K562 (cell line): ENCODE measurements around the gene NR5A1. TPM values are rescaled to one million over a fixed set of nuclear protein-coding genes. Genes with fewer than 3 reads are reported as not detected.

ENCODE experiments used
- ATAC-seq: fragments of 200-7000 bp; cut with Tn5 transposase; 3 replicates; pipeline ENCODE4 v1.9.1; 2020; ENCODE audit warnings: moderate library complexity
- BruUV-seq: library from RNA; stranded (reverse); fragments of 400-500 nt; replicated peaks from 2 replicates; lab custom pipeline; 2021; lab: Mats Ljungman, UMichigan
- CTCF ChIA-PET: fragments of 300-600 bp; formaldehyde crosslinking; extraction: SDS; loops from one replicate; lab custom pipeline; 2021; ENCODE audit warnings: low intra/inter-chr PET ratio; lab: Yijun Ruan, JAX
- POLR2A ChIA-PET: fragments of 300-600, 350-650 bp; sonication (Branson Sonifier 250); formaldehyde crosslinking; extraction: SDS; loops from one replicate; lab custom pipeline; 2021; ENCODE audit warnings: antibody characterized with exemption, inconsistent platforms; lab: Yijun Ruan, JAX
- DNase-seq, 4 experiments: peaks; one replicate each; pipeline versions ENCODE4 v3.0.0 to v3.0.0-alpha.2; 2011 to 2018; ENCODE audit warnings: low spot score in 3 of 4, mixed read lengths in 3 of 4; ENCODE audit errors: extremely low read depth in 1 of 4
- FAIRE-seq: peaks from 2 replicates; lab custom pipeline; 2011; peaks lifted over from hg19 to GRCh38; lab: Jason Lieb, UNC
- H2AFZ ChIP-seq: 2 replicates; pipeline ENCODE4 v1.6.0; 2011; ENCODE audit warnings: low read depth, low read length, control low read depth, inconsistent platforms
- H3K27ac ChIP-seq: fragments of 200-600 bp; 3 replicates; pipeline ENCODE4 v1.8.0; 2011; ENCODE audit warnings: low read depth, mild to moderate bottlenecking, control low read depth, inconsistent platforms, low read length, moderate library complexity, mixed read lengths; ENCODE audit errors: extremely low read depth
- H3K27me3 ChIP-seq, 2 experiments: fragments of 300-600 bp in 1 of 2; 2 replicates in 1 of 2; 3 replicates in 1 of 2; pipeline versions ENCODE4 v1.6.0 to v1.8.0; 2011; ENCODE audit warnings: inconsistent platforms in 2 of 2, low read length in 2 of 2, mild to moderate bottlenecking in 1 of 2, mixed read lengths in 1 of 2, moderate library complexity in 1 of 2; ENCODE audit not compliant: control insufficient read depth in 2 of 2, insufficient read depth in 2 of 2
- H3K36me3 ChIP-seq: fragments of 300-600 bp; 3 replicates; pipeline ENCODE4 v1.8.0; 2011; ENCODE audit warnings: mild to moderate bottlenecking, low read length, inconsistent platforms; ENCODE audit not compliant: control insufficient read depth, insufficient read depth
- H3K4me1 ChIP-seq, 2 experiments: fragments of 200-600 bp in 1 of 2; replicated peaks in 1 of 2; 2 replicates in 1 of 2; 3 replicates in 1 of 2; pipeline versions ENCODE4 v1.5.1 to v1.8.0; 2011; ENCODE audit warnings: inconsistent platforms in 2 of 2, low read length in 2 of 2, mild to moderate bottlenecking in 1 of 2, mixed read lengths in 1 of 2, moderate library complexity in 1 of 2; ENCODE audit not compliant: control insufficient read depth in 2 of 2, insufficient read depth in 2 of 2
- H3K4me2 ChIP-seq: 2 replicates; pipeline ENCODE4 v1.6.1; 2011; ENCODE audit warnings: low read length, control low read depth, inconsistent platforms, mixed read lengths; ENCODE audit not compliant: insufficient read depth
- H3K4me3 ChIP-seq: fragments of 200-600 bp; sonication (generic), shearing (Covaris generic); 2 replicates; pipeline ENCODE4 v1.5.1; 2016; ENCODE audit warnings: control low read depth, inconsistent platforms
- H3K79me2 ChIP-seq: fragments of 200-600 bp; 3 replicates; pipeline ENCODE4 v1.8.0; 2011; ENCODE audit warnings: low read length, inconsistent platforms; ENCODE audit not compliant: control insufficient read depth, insufficient read depth
- H3K9ac ChIP-seq, 2 experiments: 2 replicates each; pipeline versions ENCODE4 v1.6.0 to v1.6.1; 2011; ENCODE audit warnings: low read depth in 2 of 2, low read length in 2 of 2, control low read depth in 1 of 2, inconsistent platforms in 1 of 2, mild to moderate bottlenecking in 1 of 2, mixed read lengths in 1 of 2; ENCODE audit not compliant: insufficient read depth in 1 of 2
- H3K9me1 ChIP-seq: one replicate; pipeline ENCODE4 v1.6.0; 2011; ENCODE audit warnings: inconsistent platforms, mild to moderate bottlenecking, low read length, moderate library complexity; ENCODE audit not compliant: control insufficient read depth, insufficient read depth
- H3K9me3 ChIP-seq: replicated peaks from 2 replicates; pipeline ENCODE4 v1.5.1; 2011; ENCODE audit warnings: low read depth, low read length, inconsistent platforms; ENCODE audit not compliant: control insufficient read depth, insufficient read depth
- H4K20me1 ChIP-seq: replicated peaks from 2 replicates; pipeline ENCODE4 v1.6.1; 2011; ENCODE audit warnings: low read length, inconsistent platforms, mixed read lengths; ENCODE audit not compliant: control insufficient read depth, insufficient read depth
- ARID2 ChIP-seq: fragments of 450-650 bp; IDR thresholded peaks from 2 replicates; pipeline ENCODE4 v1.6.1; 2017; ENCODE audit warnings: antibody characterized with exemption, mild to moderate bottlenecking
- CBX8 ChIP-seq: fragments of 200-600 bp; sonication (generic); IDR thresholded peaks from 2 replicates; pipeline ENCODE4 v1.6.1; 2012; ENCODE audit warnings: borderline replicate concordance, mixed run types, low read depth, mild to moderate bottlenecking, moderate library complexity, mixed read lengths, low read length, control low read depth, inconsistent platforms; ENCODE audit not compliant: poor library complexity, severe bottlenecking; ENCODE audit errors: extremely low read depth
- DDX20 ChIP-seq: fragments of 450-650 bp; IDR thresholded peaks from 2 replicates; pipeline ENCODE4 v1.6.1; 2016; ENCODE audit warnings: missing genetic modification characterization, low read depth, mild to moderate bottlenecking, missing compliant biosample characterization, moderate library complexity
- DPF2 ChIP-seq: fragments of 450-650 bp; IDR thresholded peaks from 2 replicates; pipeline ENCODE4 v1.6.1; 2016
- JUNB ChIP-seq: fragments of 450-650 bp; formaldehyde crosslinking; conservative IDR thresholded peaks from 2 replicates; pipeline ENCODE4 v1.4.0; 2020; ENCODE audit warnings: mild to moderate bottlenecking
- MEF2A ChIP-seq: IDR thresholded peaks from 2 replicates; pipeline ENCODE4 v1.6.1; 2011; ENCODE audit warnings: low read depth, mild to moderate bottlenecking, low read length, moderate library complexity; ENCODE audit not compliant: control insufficient read depth
- MYC ChIP-seq, 2 experiments: fragments of 250-450 bp in 1 of 2; sonication (Bioruptor Pico) in 1 of 2; IDR thresholded peaks; 2 replicates each; pipeline versions ENCODE4 v1.5.1 to v1.6.1; 2012 to 2021; ENCODE audit warnings: low read depth in 2 of 2, borderline replicate concordance in 1 of 2, improper control_type of control experiment in 1 of 2, low read length in 1 of 2, mild to moderate bottlenecking in 1 of 2, moderate library complexity in 1 of 2
- NCOA2 ChIP-seq, 2 experiments: fragments of 450-650 bp; IDR thresholded peaks; 2 replicates each; pipeline ENCODE4 v1.6.1; 2018; ENCODE audit warnings: mild to moderate bottlenecking in 2 of 2, moderate library complexity in 1 of 2; ENCODE audit not compliant: partially characterized antibody in 2 of 2
- NR1H2 ChIP-seq: sonication (generic); formaldehyde crosslinking; IDR thresholded peaks from 2 replicates; pipeline ENCODE4 v1.4.0; 2020; ENCODE audit warnings: mild to moderate bottlenecking, missing genetic modification reagents
- POLR2AphosphoS2 ChIP-seq: IDR thresholded peaks from 2 replicates; pipeline ENCODE4 v1.6.1; 2012; ENCODE audit warnings: low read length, improper control_type of control experiment
- SMAD2 ChIP-seq: fragments of 150-350 bp; IDR thresholded peaks from 2 replicates; pipeline ENCODE4 v1.6.1; 2014; ENCODE audit warnings: low read depth, mild to moderate bottlenecking, low read length
- STAG1 ChIP-seq: sonication (generic); formaldehyde crosslinking; IDR thresholded peaks from 2 replicates; pipeline ENCODE4 v1.5.0; 2020; ENCODE audit warnings: missing genetic modification reagents, borderline replicate concordance
- ZNF175 ChIP-seq: fragments of 200-800 bp; sonication (Bioruptor generic); IDR thresholded peaks from 2 replicates; pipeline ENCODE4 v1.6.1; 2016; ENCODE audit warnings: low read depth, mild to moderate bottlenecking, missing genetic modification characterization, missing compliant biosample characterization
- ZNF445 ChIP-seq: fragments of 250-450 bp; sonication (Bioruptor Pico); IDR thresholded peaks from 2 replicates; pipeline ENCODE4 v1.4.0; 2020; ENCODE audit warnings: low read depth, mild to moderate bottlenecking, moderate library complexity
- WGBS: fragments of 100-300 bp; shearing (Covaris generic); methylation state at CpG from one replicate; pipeline ENCODE4 v1.1.6; 2016; ENCODE audit warnings: low coverage, mixed read lengths; ENCODE audit not compliant: insufficient coverage; ENCODE audit errors: missing lambda C conversion rate; 5-methylcytosine and 5-hydroxymethylcytosine counted together
- in situ Hi-C: fragments of 300-500 bp; cut with MboI; formaldehyde crosslinking; loops from 4 replicates; pipeline ENCODE4 v1.15.0; 2018; ENCODE audit warnings: inconsistent platforms, mixed read lengths
- intact Hi-C: fragments of 100-400 bp; cut with micrococcal nuclease; formaldehyde crosslinking; loops from 2 replicates; pipeline ENCODE4 v1.14.2; 2022
- polyA plus RNA-seq, 8 experiments: library from polyadenylated mRNA; depleted of rRNA in 4 of 8; stranded (reverse) in 5 of 8; unstranded in 3 of 8; fragments of >200 nt; fragmentation: Nextera tagmentation in 2 of 8; fragmentation: Illumina TruSeq in 1 of 8; extraction: Ambion mirVana in 2 of 8; extraction: Trizol in 1 of 8; gene quantifications; 2 replicates each; pipeline versions ENCODE4 v1.2.1 to v1.2.3, GENCODE V29; 2011 to 2014; ENCODE audit warnings: inconsistent platforms in 1 of 8, missing spikeins in 1 of 8
- total RNA-seq, 7 experiments: library from RNA; depleted of rRNA in 6 of 7; stranded (reverse); fragments of >200 nt in 6 of 7; fragmentation: Illumina TruSeq in 2 of 7; extraction: Trizol in 2 of 7; gene quantifications; 2 replicates each; pipeline versions ENCODE4 v1.2.1 to v1.2.3, GENCODE V29; 2011 to 2021; ENCODE audit warnings: low replicate concordance in 1 of 7
- TF ChIP-seq, protein P1 (sequence below): sonication (generic); formaldehyde crosslinking; IDR thresholded peaks from 2 replicates; pipeline ENCODE4 v1.8.1; 2022; ENCODE audit warnings: missing genetic modification reagents
- TF ChIP-seq, protein P2 (sequence below): sonication (generic); formaldehyde crosslinking; IDR thresholded peaks from 2 replicates; pipeline ENCODE4 v1.8.0; 2022; ENCODE audit warnings: mild to moderate bottlenecking, missing genetic modification reagents
- TF ChIP-seq, protein P3 (sequence below): fragments of 450-650 bp; formaldehyde crosslinking; conservative IDR thresholded peaks from 2 replicates; pipeline ENCODE4 v1.4.0; 2022; ENCODE audit warnings: mild to moderate bottlenecking, missing genetic modification characterization

The NR5A1 gene
- total and polyA plus RNA-seq, 9 of the 15 experiments (the other 6 are each of a cell fraction or from before 2014, with no cell fraction given): 0.11 to 0.32 (median 0.20) TPM; not detected in 6

DNA sequence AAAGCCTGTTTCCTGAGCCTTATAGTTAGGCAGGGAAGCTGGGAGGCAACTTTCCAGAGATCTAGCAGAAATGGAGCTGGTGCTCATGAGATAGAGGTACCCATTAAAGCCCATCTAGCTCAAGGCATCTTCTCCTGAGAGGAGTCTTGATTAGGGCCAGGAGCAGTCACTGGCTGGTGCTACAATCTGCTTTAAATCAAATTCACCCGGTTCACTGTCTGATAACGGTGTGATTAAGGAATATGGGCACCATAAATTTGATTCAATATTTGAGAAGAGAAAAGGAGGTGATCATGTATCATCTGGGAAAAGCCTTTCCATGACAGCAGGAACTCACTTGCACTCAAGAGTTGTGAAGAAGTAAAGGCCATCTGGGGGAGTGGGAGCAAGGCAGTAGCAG lies 23.9 kb upstream of the NR5A1 start:
- no peak overlapping the region for H3K9ac ChIP-seq
- H3K36me3 ChIP-seq: peaks cover 75% of the 10 kb centered on the region
- no peaks in the 10 kb centered on the region; the same call in none of the 2 replicates for H4K20me1 ChIP-seq
- no peak overlapping the region for H2AFZ ChIP-seq
- DNase-seq: no peak
- CTCF ChIA-PET: no interaction called here
- no peaks in the 10 kb centered on the region; a peak in 1 of 5 replicates for H3K4me1 ChIP-seq
- no peak overlapping the region for H3K4me3 ChIP-seq
- in situ Hi-C loops: no loop called here
- no peak overlapping the region for H3K27ac ChIP-seq
- POLR2A ChIA-PET: no interaction called here
- ATAC-seq: no peak
- no peaks in the 10 kb centered on the region for H3K27me3 ChIP-seq
- WGBS: 89% methylated on average over 2 of the region's 2 CpGs
- BruUV-seq: no TSS peak
- no peaks in the 10 kb centered on the region for H3K9me1 ChIP-seq
- FAIRE-seq: no peak
- H3K9me3 ChIP-seq: no peaks in the 10 kb centered on the region
- no peaks in the 10 kb centered on the region for H3K79me2 ChIP-seq
- intact Hi-C loops: no loop called here
- H3K4me2 ChIP-seq: no peak overlapping the region
- TF ChIP-seq ARID2 (no peak), POLR2AphosphoS2 (no peak), NCOA2 (IDR thresholded peaks at IDR 0.05; ENCODE audit: partially characterized antibody in 2 of 2) (no peak), NR1H2 (CRISPR knock-in tag) (no peak), ZNF445 (no peak), DPF2 (no peak), DDX20 (tag) (no peak), SMAD2 (no peak), MYC (IDR thresholded peaks at IDR 0.05; ENCODE audit: low read depth, low read length) (no peak), MYC (CRISPR knock-in tag; IDR thresholded peaks at IDR 0.05; ENCODE audit: borderline replicate concordance, low read depth) (no peak), MEF2A (no peak), JUNB (CRISPR knock-in tag) (no peak), STAG1 (CRISPR knock-in tag) (no peak), ZNF175 (CRISPR knock-in tag) (no peak), CBX8 (no peak)
- TF ChIP-seq, protein P1, sequence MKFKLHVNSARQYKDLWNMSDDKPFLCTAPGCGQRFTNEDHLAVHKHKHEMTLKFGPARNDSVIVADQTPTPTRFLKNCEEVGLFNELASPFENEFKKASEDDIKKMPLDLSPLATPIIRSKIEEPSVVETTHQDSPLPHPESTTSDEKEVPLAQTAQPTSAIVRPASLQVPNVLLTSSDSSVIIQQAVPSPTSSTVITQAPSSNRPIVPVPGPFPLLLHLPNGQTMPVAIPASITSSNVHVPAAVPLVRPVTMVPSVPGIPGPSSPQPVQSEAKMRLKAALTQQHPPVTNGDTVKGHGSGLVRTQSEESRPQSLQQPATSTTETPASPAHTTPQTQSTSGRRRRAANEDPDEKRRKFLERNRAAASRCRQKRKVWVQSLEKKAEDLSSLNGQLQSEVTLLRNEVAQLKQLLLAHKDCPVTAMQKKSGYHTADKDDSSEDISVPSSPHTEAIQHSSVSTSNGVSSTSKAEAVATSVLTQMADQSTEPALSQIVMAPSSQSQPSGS: no peak
- TF ChIP-seq, protein P2, sequence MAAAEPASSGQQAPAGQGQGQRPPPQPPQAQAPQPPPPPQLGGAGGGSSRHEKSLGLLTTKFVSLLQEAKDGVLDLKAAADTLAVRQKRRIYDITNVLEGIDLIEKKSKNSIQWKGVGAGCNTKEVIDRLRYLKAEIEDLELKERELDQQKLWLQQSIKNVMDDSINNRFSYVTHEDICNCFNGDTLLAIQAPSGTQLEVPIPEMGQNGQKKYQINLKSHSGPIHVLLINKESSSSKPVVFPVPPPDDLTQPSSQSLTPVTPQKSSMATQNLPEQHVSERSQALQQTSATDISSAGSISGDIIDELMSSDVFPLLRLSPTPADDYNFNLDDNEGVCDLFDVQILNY (CRISPR knock-in tag): no peak
- TF ChIP-seq, protein P3, sequence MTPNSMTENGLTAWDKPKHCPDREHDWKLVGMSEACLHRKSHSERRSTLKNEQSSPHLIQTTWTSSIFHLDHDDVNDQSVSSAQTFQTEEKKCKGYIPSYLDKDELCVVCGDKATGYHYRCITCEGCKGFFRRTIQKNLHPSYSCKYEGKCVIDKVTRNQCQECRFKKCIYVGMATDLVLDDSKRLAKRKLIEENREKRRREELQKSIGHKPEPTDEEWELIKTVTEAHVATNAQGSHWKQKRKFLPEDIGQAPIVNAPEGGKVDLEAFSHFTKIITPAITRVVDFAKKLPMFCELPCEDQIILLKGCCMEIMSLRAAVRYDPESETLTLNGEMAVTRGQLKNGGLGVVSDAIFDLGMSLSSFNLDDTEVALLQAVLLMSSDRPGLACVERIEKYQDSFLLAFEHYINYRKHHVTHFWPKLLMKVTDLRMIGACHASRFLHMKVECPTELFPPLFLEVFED (CRISPR knock-in tag): no peak
